Duodenal mucosa (tissue), 2 donors: ENCODE measurements around the gene PEX10.

Experiments used
- H3K27ac ChIP-seq: one replicate; pipeline ENCODE4 v1.7.0; 2013; ENCODE audit warnings: low read depth, low read length
- H3K27me3 ChIP-seq, 2 donors: one replicate each; pipeline ENCODE4 v1.7.0; 2013; ENCODE audit warnings: low read length in 2 of 2, control low read depth in 1 of 2; ENCODE audit not compliant: insufficient read depth in 2 of 2, control insufficient read depth in 1 of 2
- H3K36me3 ChIP-seq, 2 donors: one replicate each; pipeline ENCODE4 v1.7.0; 2013; ENCODE audit warnings: low read length in 2 of 2, control low read depth in 1 of 2; ENCODE audit not compliant: insufficient read depth in 2 of 2, control insufficient read depth in 1 of 2
- H3K4me1 ChIP-seq, 2 donors: one replicate each; pipeline ENCODE4 v1.7.0; 2013; ENCODE audit warnings: low read length in 2 of 2, control low read depth in 1 of 2; ENCODE audit not compliant: insufficient read depth in 2 of 2, control insufficient read depth in 1 of 2
- H3K4me3 ChIP-seq, 2 donors: one replicate each; pipeline ENCODE4 v1.7.0; 2013; ENCODE audit warnings: low read length in 2 of 2, low read depth in 1 of 2
- H3K9ac ChIP-seq, 2 donors: one replicate each; pipeline ENCODE4 v1.7.0; 2013; ENCODE audit warnings: low read length in 2 of 2, low read depth in 1 of 2
- H3K9me3 ChIP-seq, 2 donors: one replicate each; pipeline ENCODE4 v1.7.0; 2013; ENCODE audit warnings: low read length in 2 of 2, control low read depth in 1 of 2; ENCODE audit not compliant: control insufficient read depth in 1 of 2

The PEX10 gene

GRCh38 chr1:2400576-2400909 is 11.8 kb downstream of the PEX10 start:
- H3K27me3 ChIP-seq: no peaks in the 10 kb centered on the region
- no peaks in the 10 kb centered on the region for H3K4me1 ChIP-seq
- H3K4me3 ChIP-seq: no peak overlapping the region
- peaks cover 67 to 92% of the 10 kb centered on the region in 2 donors for H3K36me3 ChIP-seq
- no peaks in the 10 kb centered on the region for H3K9me3 ChIP-seq
- no peak overlapping the region for H3K27ac ChIP-seq
- H3K9ac ChIP-seq: no peak overlapping the region

- Histone ChIP-seq H3K9me3 (no peaks in the 10 kb centered on the region), H3K4me1 (peaks cover 4 to 5% of the 10 kb centered on the region in 2 donors), H3K27me3 (no peaks in the 10 kb centered on the region), H3K4me3 (no peak overlapping the region), H3K36me3 (peaks cover 66 to 93% of the 10 kb centered on the region in 2 donors), H3K9ac (no peak overlapping the region), H3K27ac (no peak overlapping the region)
These were observed 12.3 kb downstream of the PEX10 start for GRCh38 chr1:2399890-2400575.

GRCh38 chr1:2398871-2399270 is 13.5 kb downstream of the PEX10 start:
- Histone ChIP-seq H3K27me3 (no peaks in the 10 kb centered on the region), H3K9me3 (no peaks in the 10 kb centered on the region), H3K9ac (no peak overlapping the region), H3K4me3 (no peak overlapping the region), H3K4me1 (peaks cover 15 to 16% of the 10 kb centered on the region in 2 donors), H3K36me3 (peaks cover 59 to 88% of the 10 kb centered on the region in 2 donors), H3K27ac (no peak overlapping the region)

- Histone ChIP-seq H3K9me3 (no peaks in the 10 kb centered on the region), H3K4me1 (peaks cover 31 to 33% of the 10 kb centered on the region in 2 donors), H3K27me3 (no peaks in the 10 kb centered on the region), H3K4me3 (no peak overlapping the region), H3K27ac (no peak overlapping the region), H3K9ac (no peak overlapping the region), H3K36me3 (peaks cover 50 to 71% of the 10 kb centered on the region in 2 donors)
These were observed 15.2 kb downstream of the PEX10 start for GRCh38 chr1:2397007-2397679.

GRCh38 chr1:2396476-2396875 is 15.9 kb downstream of the PEX10 start:
- Histone ChIP-seq H3K4me3 (no peak overlapping the region), H3K9me3 (no peaks in the 10 kb centered on the region), H3K27me3 (no peaks in the 10 kb centered on the region), H3K9ac (no peak overlapping the region), H3K4me1 (peaks cover 31 to 33% of the 10 kb centered on the region in 2 donors), H3K27ac (no peak overlapping the region), H3K36me3 (peaks cover 43 to 64% of the 10 kb centered on the region in 2 donors)

- Histone ChIP-seq H3K9ac (no peak overlapping the region), H3K9me3 (no peaks in the 10 kb centered on the region), H3K36me3 (peaks cover 43 to 62% of the 10 kb centered on the region in 2 donors), H3K27ac (no peak overlapping the region), H3K4me1 (peaks cover 31 to 33% of the 10 kb centered on the region in 2 donors), H3K27me3 (no peaks in the 10 kb centered on the region), H3K4me3 (no peak overlapping the region)
These were observed 16.3 kb downstream of the PEX10 start for GRCh38 chr1:2396059-2396458.

GRCh38 chr1:2395245-2395644 is 17.1 kb downstream of the PEX10 start:
- Histone ChIP-seq H3K36me3 (peaks cover 39 to 54% of the 10 kb centered on the region in 2 donors), H3K9ac (peak overlapping the region in 1 of 2 donors; percentile 26), H3K9me3 (no peaks in the 10 kb centered on the region), H3K4me1 (peaks cover 36 to 39% of the 10 kb centered on the region in 2 donors), H3K4me3 (no peak overlapping the region), H3K27ac (no peak overlapping the region), H3K27me3 (no peaks in the 10 kb centered on the region)

- Histone ChIP-seq H3K27ac (no peak overlapping the region), H3K4me1 (peaks cover 38 to 44% of the 10 kb centered on the region in 2 donors), H3K4me3 (peak overlapping the region; percentile 9 to 90), H3K27me3 (no peaks in the 10 kb centered on the region), H3K9me3 (no peaks in the 10 kb centered on the region), H3K36me3 (peaks cover 35 to 50% of the 10 kb centered on the region in 2 donors), H3K9ac (peak overlapping the region in 1 of 2 donors; percentile 26)
These were observed 17.6 kb downstream of the PEX10 start for GRCh38 chr1:2394761-2395160.

- Histone ChIP-seq H3K27ac (no peak overlapping the region), H3K9me3 (no peaks in the 10 kb centered on the region), H3K27me3 (no peaks in the 10 kb centered on the region), H3K36me3 (peaks cover 29 to 44% of the 10 kb centered on the region in 2 donors), H3K9ac (peak overlapping the region in 1 of 2 donors; percentile 26), H3K4me3 (peak overlapping the region; percentile 9 to 90), H3K4me1 (peaks cover 38 to 45% of the 10 kb centered on the region in 2 donors)
These were observed 18.1 kb downstream of the PEX10 start for GRCh38 chr1:2394220-2394619.

- Histone ChIP-seq H3K9me3 (no peaks in the 10 kb centered on the region), H3K36me3 (peaks cover 22 to 37% of the 10 kb centered on the region in 2 donors), H3K27ac (no peak overlapping the region), H3K9ac (peak overlapping the region; percentile 58 to 96), H3K27me3 (no peaks in the 10 kb centered on the region), H3K4me1 (peaks cover 38 to 45% of the 10 kb centered on the region in 2 donors), H3K4me3 (peak overlapping the region; percentile 73 to 90)
These were observed 18.9 kb downstream of the PEX10 start for GRCh38 chr1:2393471-2393877.
